OCI-LY3 (cell line): ENCODE data around the gene RBM26.

ENCODE experiments used
- EZH2phosphoT487 ChIP-seq: fragments of 200-600 bp; shearing (Covaris generic); IDR thresholded peaks from 2 replicates; pipeline ENCODE4 v1.6.1; 2018; ENCODE audit warnings: antibody characterized with exemption, mixed run types, low read depth
- TF ChIP-seq, protein P1 (sequence below): fragments of 200-600, 300-600 bp; sonication (generic); IDR thresholded peaks from 2 replicates; pipeline ENCODE4 v1.5.1; 2014; ENCODE audit warnings: antibody characterized with exemption, low read length, low read depth

DNA sequence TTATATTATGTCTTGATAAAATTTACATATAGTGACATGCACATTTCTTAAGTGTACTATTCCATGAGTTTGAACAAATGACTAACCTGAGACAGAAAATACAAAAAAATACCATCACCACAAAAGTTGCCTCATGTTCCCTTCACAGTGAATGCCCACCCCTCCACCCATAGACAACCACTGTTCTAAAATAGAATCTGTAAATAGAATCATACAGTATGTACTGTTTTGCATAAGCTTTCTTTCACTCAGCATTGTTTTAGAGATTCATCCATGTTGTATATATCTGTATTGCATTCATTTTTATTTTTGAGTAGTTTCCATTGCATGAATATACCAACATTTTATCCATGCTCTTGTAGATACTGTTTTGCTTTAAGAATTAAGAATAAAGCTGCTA, 23.3 kb upstream of the RBM26 start:
- TF ChIP-seq, protein P1, sequence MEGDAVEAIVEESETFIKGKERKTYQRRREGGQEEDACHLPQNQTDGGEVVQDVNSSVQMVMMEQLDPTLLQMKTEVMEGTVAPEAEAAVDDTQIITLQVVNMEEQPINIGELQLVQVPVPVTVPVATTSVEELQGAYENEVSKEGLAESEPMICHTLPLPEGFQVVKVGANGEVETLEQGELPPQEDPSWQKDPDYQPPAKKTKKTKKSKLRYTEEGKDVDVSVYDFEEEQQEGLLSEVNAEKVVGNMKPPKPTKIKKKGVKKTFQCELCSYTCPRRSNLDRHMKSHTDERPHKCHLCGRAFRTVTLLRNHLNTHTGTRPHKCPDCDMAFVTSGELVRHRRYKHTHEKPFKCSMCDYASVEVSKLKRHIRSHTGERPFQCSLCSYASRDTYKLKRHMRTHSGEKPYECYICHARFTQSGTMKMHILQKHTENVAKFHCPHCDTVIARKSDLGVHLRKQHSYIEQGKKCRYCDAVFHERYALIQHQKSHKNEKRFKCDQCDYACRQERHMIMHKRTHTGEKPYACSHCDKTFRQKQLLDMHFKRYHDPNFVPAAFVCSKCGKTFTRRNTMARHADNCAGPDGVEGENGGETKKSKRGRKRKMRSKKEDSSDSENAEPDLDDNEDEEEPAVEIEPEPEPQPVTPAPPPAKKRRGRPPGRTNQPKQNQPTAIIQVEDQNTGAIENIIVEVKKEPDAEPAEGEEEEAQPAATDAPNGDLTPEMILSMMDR, result no peak
- no peak for TF ChIP-seq EZH2phosphoT487
